ENCODE measurements around the gene CFAP54. TPM values are rescaled to one million over a fixed set of nuclear protein-coding genes. Genes with fewer than 3 reads are reported as not detected.

Gene CFAP54
- polyA plus RNA-seq, 1 donor from 2014 or later, result 1.1 TPM

GRCh38 chr12:96526110-96526509, 36.7 kb downstream of the CFAP54 start:
- H3K27me3 ChIP-seq (ENCODE audit: insufficient read depth, low read depth, low read length), result no peaks in the 10 kb centered on the region
- no peaks in the 10 kb centered on the region for H4K20me1 ChIP-seq (ENCODE audit: insufficient read depth)
- no peak overlapping the region for H3K4me2 ChIP-seq (ENCODE audit: low read length)
- no peak overlapping the region for H3K27ac ChIP-seq (ENCODE audit: low read length)
- TF ChIP-seq POLR2AphosphoS5 (IDR thresholded peaks at IDR 0.05) (no peak), RAD21 (conservative IDR thresholded peaks at IDR 0.05) (no peak), SMC3 (conservative IDR thresholded peaks at IDR 0.05; ENCODE audit: poor library complexity) (no peak), REST (IDR thresholded peaks at IDR 0.05; ENCODE audit: borderline replicate concordance) (no peak), TAF1 (IDR thresholded peaks at IDR 0.05; ENCODE audit: low read depth) (no peak), MXI1 (conservative IDR thresholded peaks at IDR 0.05; ENCODE audit: poor library complexity, severe bottlenecking) (no peak), EZH2 (IDR thresholded peaks at IDR 0.05; ENCODE audit: borderline replicate concordance, insufficient read depth, low read length, poor library complexity, severe bottlenecking) (no peak), EP300 (conservative IDR thresholded peaks at IDR 0.05; ENCODE audit: poor library complexity, severe bottlenecking) (no peak), CTCF (IDR thresholded peaks at IDR 0.05; ENCODE audit: poor library complexity, severe bottlenecking) (no peak)
- H3K9me2 ChIP-seq (ENCODE audit: insufficient read depth, low read length), result no peaks in the 10 kb centered on the region
- H3K79me2 ChIP-seq (replicated peaks; ENCODE audit: insufficient read depth, low read length), result no peaks in the 10 kb centered on the region
- no peak overlapping the region for H3K4me3 ChIP-seq (ENCODE audit: low read length)
- no peak overlapping the region for H2AFZ ChIP-seq (ENCODE audit: low read depth, low read length)
- no peak overlapping the region for H3K9ac ChIP-seq (ENCODE audit: low read length)
- no peaks in the 10 kb centered on the region for H3K9me3 ChIP-seq (ENCODE audit: low read length)
- H3K36me3 ChIP-seq (ENCODE audit: insufficient read depth, low read length), result no peaks in the 10 kb centered on the region
- no peaks in the 10 kb centered on the region for H3F3A ChIP-seq (ENCODE audit: insufficient read depth, low read length, poor library complexity, severe bottlenecking)

GRCh38 chr12:96529912-96530311, 40.5 kb downstream of the CFAP54 start:
- TF ChIP-seq RAD21 (conservative IDR thresholded peaks at IDR 0.05) (no peak), CTCF (IDR thresholded peaks at IDR 0.05; ENCODE audit: poor library complexity, severe bottlenecking) (no peak), REST (IDR thresholded peaks at IDR 0.05; ENCODE audit: borderline replicate concordance) (no peak), TAF1 (IDR thresholded peaks at IDR 0.05; ENCODE audit: low read depth) (no peak), EZH2 (IDR thresholded peaks at IDR 0.05; ENCODE audit: borderline replicate concordance, insufficient read depth, low read length, poor library complexity, severe bottlenecking) (no peak), POLR2AphosphoS5 (IDR thresholded peaks at IDR 0.05) (no peak), EP300 (conservative IDR thresholded peaks at IDR 0.05; ENCODE audit: poor library complexity, severe bottlenecking) (no peak), SMC3 (conservative IDR thresholded peaks at IDR 0.05; ENCODE audit: poor library complexity) (no peak), MXI1 (conservative IDR thresholded peaks at IDR 0.05; ENCODE audit: poor library complexity, severe bottlenecking) (no peak)
- Histone ChIP-seq H3K9me3 (ENCODE audit: low read length) (no peaks in the 10 kb centered on the region), H3K27ac (ENCODE audit: low read length) (no peak overlapping the region), H2AFZ (ENCODE audit: low read depth, low read length) (no peak overlapping the region), H3K4me2 (ENCODE audit: low read length) (no peak overlapping the region), H3K4me3 (ENCODE audit: low read length) (no peak overlapping the region), H3K79me2 (replicated peaks; ENCODE audit: insufficient read depth, low read length) (no peaks in the 10 kb centered on the region), H3K36me3 (ENCODE audit: insufficient read depth, low read length) (no peaks in the 10 kb centered on the region), H3K9ac (ENCODE audit: low read length) (no peak overlapping the region), H3K9me2 (ENCODE audit: insufficient read depth, low read length) (no peaks in the 10 kb centered on the region), H4K20me1 (ENCODE audit: insufficient read depth) (no peaks in the 10 kb centered on the region), H3F3A (ENCODE audit: insufficient read depth, low read length, poor library complexity, severe bottlenecking) (no peaks in the 10 kb centered on the region), H3K27me3 (ENCODE audit: insufficient read depth, low read depth, low read length) (no peaks in the 10 kb centered on the region)

Measured in neural cell (in vitro differentiated cells).